Measurements from ENCODE around the gene CCL1. TPM values are rescaled to one million over a fixed set of nuclear protein-coding genes. Genes with fewer than 3 reads are reported as not detected.

CCL1 gene
- total RNA-seq, 1 donor = not detected

DNA sequence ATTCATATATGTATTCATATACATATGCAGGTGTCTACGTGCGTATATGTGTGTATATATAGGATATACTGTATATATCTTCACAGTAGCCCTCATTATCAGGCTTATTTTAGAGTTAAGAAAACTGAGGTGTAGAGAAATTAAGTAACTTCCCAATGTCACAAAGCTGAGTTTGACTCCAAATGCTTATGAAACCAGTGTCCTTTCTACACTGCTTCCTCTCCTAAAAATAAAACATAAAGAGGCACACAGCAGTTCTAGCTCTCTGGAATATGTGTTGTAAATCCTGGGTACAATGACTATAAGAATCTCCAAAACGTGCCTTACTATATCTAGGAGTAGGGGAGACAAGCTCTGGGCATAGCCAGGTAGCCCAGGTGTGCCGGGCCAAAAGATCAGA is 40.0 kb upstream of the CCL1 start:
- no peak for DNase-seq (ENCODE audit: low read depth)
- no peak overlapping the region for H3K4me3 ChIP-seq (ENCODE audit: low read depth, low read length)
- TF ChIP-seq, protein P1, sequence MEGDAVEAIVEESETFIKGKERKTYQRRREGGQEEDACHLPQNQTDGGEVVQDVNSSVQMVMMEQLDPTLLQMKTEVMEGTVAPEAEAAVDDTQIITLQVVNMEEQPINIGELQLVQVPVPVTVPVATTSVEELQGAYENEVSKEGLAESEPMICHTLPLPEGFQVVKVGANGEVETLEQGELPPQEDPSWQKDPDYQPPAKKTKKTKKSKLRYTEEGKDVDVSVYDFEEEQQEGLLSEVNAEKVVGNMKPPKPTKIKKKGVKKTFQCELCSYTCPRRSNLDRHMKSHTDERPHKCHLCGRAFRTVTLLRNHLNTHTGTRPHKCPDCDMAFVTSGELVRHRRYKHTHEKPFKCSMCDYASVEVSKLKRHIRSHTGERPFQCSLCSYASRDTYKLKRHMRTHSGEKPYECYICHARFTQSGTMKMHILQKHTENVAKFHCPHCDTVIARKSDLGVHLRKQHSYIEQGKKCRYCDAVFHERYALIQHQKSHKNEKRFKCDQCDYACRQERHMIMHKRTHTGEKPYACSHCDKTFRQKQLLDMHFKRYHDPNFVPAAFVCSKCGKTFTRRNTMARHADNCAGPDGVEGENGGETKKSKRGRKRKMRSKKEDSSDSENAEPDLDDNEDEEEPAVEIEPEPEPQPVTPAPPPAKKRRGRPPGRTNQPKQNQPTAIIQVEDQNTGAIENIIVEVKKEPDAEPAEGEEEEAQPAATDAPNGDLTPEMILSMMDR (IDR thresholded peaks at IDR 0.05; ENCODE audit: insufficient read depth, low read length) = no peak

DNA sequence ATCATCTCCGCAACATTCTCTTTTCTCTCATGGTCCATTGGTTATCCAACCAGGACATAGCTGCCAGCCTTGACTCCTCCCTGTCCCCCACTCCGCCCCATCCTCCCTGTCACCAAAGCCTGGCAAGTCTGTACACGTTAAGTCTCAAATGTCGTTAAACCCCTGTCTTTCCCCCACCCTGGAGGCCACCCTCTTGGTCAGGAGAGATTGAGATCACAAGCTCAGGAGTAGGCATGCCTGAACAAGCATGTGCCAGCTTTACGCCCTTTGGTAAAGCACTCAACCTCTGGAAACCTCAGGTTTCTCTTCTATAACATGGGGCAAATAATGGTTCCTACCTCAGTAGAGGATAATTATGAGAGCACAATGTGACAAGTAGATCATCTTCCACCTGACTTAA is 38.1 kb upstream of the CCL1 start:
- TF ChIP-seq, protein P1 (IDR thresholded peaks at IDR 0.05; ENCODE audit: insufficient read depth, low read length) = no peak
- no peak for DNase-seq (ENCODE audit: low read depth)
- H3K4me3 ChIP-seq (ENCODE audit: low read depth, low read length) = no peak overlapping the region

DNA sequence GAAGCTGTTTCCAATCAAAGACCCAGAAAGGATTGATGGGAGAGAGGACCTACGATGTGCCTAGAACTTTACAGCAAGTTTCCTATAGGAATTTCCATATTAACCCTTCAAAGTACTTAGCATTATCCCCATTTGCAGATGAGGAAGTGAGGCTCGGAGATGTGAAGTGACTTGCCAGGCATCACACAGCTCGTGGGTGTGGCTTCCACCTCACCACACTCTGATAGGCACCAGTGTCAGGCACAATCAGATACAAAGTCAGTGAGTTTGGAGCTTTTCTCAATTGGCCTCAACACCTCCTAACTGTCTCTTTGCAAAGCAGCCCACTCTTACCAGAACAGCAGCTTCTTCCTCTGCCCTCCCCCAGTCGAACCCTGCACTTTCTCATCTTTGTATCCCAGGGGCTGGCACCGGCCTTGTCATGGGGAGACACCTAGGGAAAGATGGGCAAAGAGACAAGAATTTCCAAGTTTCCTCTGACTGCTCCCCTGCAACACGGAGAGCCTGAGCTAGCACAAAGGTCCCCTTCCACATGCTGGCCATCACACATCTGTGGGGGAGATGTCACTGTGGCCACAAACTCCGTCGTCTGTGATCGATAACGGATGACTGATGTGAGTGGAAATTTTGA is 37.4 kb upstream of the CCL1 start:
- no peak for DNase-seq (ENCODE audit: low read depth)
- H3K4me3 ChIP-seq (ENCODE audit: low read depth, low read length) = no peak overlapping the region
- TF ChIP-seq, protein P1 (IDR thresholded peaks at IDR 0.05; ENCODE audit: insufficient read depth, low read length) = no peak

DNA sequence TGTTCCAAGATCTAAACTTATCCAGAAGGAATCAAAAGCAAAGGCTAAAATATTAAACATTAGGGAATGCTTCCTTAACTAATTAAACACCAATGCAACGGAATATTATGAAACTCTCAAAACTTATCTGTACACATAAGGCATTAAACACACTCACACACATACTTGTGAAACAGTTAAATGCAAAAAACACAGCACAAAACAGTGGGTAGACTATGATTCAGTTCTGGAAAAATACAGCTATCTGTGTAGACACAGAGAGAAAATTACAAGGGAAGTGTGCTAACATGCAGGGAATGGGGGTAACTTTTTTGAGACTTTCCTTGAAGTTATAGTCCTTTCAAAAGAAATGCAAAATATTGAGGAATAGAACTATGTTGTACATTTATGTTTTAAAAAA is 36.7 kb upstream of the CCL1 start:
- no peak for DNase-seq (ENCODE audit: low read depth)
- TF ChIP-seq, protein P1 (IDR thresholded peaks at IDR 0.05; ENCODE audit: insufficient read depth, low read length) = no peak
- H3K4me3 ChIP-seq (ENCODE audit: low read depth, low read length) = no peak overlapping the region

DNA sequence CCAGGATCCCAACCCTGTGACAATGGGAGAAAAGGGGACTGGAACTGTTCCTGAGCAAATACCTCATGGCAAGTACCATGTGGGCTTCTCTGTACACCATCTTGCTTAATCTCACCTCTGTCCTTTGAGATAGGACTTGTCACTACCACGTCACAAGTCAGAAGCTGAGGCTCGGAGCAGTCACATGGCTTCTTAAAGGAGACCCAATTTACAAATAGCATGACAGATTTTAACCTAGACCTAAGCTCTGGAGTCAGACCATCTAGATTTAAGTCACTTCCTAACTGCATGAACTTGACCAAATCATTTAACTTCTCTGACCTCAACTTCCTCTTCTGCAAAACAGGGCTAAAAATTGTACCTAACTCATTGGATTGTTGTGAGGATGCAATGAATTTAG is 36.0 kb upstream of the CCL1 start:
- TF ChIP-seq, protein P1 (IDR thresholded peaks at IDR 0.05; ENCODE audit: insufficient read depth, low read length) = no peak
- no peak overlapping the region for H3K4me3 ChIP-seq (ENCODE audit: low read depth, low read length)
- no peak for DNase-seq (ENCODE audit: low read depth)

DNA sequence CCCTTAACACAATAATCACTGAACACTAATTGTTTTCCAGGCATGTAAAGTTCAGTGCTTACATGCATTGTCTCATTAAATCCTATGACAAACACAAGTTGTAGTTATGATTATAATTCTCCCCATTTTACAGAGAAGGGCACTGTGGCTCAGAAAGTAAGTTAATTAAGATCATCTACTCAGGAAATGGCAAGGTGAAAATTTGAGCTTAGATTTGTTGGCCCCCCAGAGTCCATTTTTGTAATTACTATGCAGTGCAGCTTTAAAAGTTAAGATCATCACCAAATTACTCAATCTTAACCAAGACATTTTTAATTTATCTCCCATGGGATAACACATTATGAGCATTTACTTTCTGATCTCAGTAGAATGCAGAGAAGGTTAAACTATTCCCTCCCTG is 34.2 kb upstream of the CCL1 start:
- H3K4me3 ChIP-seq (ENCODE audit: low read depth, low read length) = no peak overlapping the region
- TF ChIP-seq, protein P1 (IDR thresholded peaks at IDR 0.05; ENCODE audit: insufficient read depth, low read length) = no peak
- DNase-seq (ENCODE audit: low read depth) = no peak

DNA sequence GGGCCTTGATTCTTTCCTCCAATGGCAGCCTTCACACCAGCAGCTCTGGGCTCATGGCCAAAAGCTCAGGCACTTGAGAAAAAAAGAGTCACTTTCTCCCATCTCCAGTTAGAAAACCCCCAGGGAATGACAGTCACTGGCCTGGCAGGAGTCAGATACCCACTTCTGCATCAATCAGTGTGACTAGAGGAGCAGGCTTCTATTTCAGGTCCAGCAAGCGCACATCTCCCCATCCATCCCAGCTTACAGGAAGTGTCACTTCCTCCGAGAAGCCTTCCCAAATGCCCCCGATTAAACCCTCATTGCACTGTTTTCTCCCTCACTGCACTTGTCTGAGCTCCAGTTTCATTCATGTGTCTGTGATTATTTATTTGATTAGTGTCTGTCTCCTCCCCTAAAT is 30.4 kb upstream of the CCL1 start:
- H3K4me3 ChIP-seq (ENCODE audit: low read depth, low read length) = no peak overlapping the region
- no peak for DNase-seq (ENCODE audit: low read depth)
- TF ChIP-seq, protein P1 (IDR thresholded peaks at IDR 0.05; ENCODE audit: insufficient read depth, low read length) = no peak
